ENCODE data around the gene KRTAP2-4.
"Not testable (repeated sequence)": the region's sequence is repeated elsewhere in the genome, so short reads cannot be mapped to it uniquely, and the experiment has no call there.

DNA sequence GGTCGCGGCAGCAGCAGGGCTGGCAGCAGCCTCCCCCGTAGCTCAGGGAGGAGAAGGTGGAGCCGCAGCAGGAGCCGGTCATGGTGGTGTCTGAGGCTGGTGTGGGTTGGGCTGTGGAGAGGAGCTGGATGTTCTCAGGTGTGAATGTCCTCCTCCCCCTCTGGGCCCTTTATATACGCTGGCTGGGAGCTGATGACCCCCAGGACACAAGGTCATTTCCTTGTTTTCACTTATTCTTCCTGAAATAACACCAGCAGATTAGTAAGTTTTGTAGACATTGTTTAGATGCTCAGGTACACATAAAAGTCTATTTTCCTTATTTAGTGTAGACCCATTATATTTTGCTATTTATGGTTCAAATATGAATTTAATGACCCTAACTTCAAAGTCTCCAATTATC, 10.5 kb downstream of the KRTAP2-4 start, which contains the start of gene KRTAP2-2:
- not testable (repeated sequence) for TF ChIP-seq POLR2AphosphoS5, POLR2A (IDR thresholded peaks at IDR 0.05)
